BJ (cell line): ENCODE measurements around the gene KAT6B. TPM values are rescaled to one million over a fixed set of nuclear protein-coding genes. Genes with fewer than 3 reads are reported as not detected.

Source experiments
- CTCF ChIA-PET: fragments of 350-600 bp; formaldehyde crosslinking; extraction: SDS; loops from one replicate; lab custom pipeline; 2021; ENCODE audit warnings: antibody characterized with exemption, inconsistent platforms; lab: Yijun Ruan, JAX
- POLR2A ChIA-PET: fragments of 300-600 bp; sonication (Branson Sonifier 250); formaldehyde crosslinking; extraction: SDS; loops from one replicate; lab custom pipeline; 2021; ENCODE audit warnings: antibody characterized with exemption; lab: Charles Lee
- DNase-seq: peaks from one replicate; pipeline ENCODE4 v3.0.0-alpha.2; 2011; ENCODE audit warnings: low read depth
- H3K27me3 ChIP-seq: 2 replicates; pipeline ENCODE4 v1.6.0; 2011; ENCODE audit warnings: low read length; ENCODE audit not compliant: control insufficient read depth, insufficient read depth
- H3K36me3 ChIP-seq: 2 replicates; pipeline ENCODE4 v1.5.1; 2011; ENCODE audit warnings: low read length; ENCODE audit not compliant: control insufficient read depth, insufficient read depth
- H3K4me3 ChIP-seq: 2 replicates; pipeline ENCODE4 v1.5.1; 2011; ENCODE audit warnings: low read depth, mild to moderate bottlenecking, control low read depth, low read length
- polyA plus RNA-seq: library from polyadenylated mRNA; depleted of rRNA; stranded (reverse); fragments of >200 nt; gene quantifications from 2 replicates; pipeline ENCODE4 v1.2.3, GENCODE V29; 2011
- TF ChIP-seq, protein P1 (sequence below): IDR thresholded peaks from 2 replicates; pipeline ENCODE4 v1.5.1; 2011; ENCODE audit warnings: low read depth, mild to moderate bottlenecking, control low read depth, inconsistent platforms, low read length, moderate library complexity; ENCODE audit not compliant: insufficient read depth

Gene KAT6B
- polyA plus RNA-seq, 1 experiment: 5.1 TPM

DNA sequence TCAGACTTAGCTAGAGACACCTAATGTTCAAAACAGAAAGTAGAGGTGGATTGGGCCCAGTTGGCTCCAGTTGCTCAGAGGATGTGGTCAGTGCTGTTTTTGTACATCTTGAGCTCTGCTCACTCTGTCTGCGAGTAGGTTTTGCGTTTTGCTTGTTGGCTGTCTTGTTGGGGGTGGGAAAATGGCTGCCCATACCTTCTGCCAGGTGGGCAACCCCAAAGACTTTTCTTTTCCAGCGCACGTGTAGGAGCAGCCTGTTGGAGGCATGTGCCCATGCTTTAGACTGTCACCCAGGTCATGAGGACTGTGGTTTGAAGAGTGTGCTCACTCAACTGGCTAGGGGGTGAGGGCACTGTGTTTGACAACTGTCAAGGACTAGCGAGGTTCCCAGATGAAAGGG lies 73.9 kb downstream of the KAT6B start:
- Histone ChIP-seq H3K36me3 (no peaks in the 10 kb centered on the region), H3K4me3 (no peak overlapping the region), H3K27me3 (no peaks in the 10 kb centered on the region)
- TF ChIP-seq, protein P1, sequence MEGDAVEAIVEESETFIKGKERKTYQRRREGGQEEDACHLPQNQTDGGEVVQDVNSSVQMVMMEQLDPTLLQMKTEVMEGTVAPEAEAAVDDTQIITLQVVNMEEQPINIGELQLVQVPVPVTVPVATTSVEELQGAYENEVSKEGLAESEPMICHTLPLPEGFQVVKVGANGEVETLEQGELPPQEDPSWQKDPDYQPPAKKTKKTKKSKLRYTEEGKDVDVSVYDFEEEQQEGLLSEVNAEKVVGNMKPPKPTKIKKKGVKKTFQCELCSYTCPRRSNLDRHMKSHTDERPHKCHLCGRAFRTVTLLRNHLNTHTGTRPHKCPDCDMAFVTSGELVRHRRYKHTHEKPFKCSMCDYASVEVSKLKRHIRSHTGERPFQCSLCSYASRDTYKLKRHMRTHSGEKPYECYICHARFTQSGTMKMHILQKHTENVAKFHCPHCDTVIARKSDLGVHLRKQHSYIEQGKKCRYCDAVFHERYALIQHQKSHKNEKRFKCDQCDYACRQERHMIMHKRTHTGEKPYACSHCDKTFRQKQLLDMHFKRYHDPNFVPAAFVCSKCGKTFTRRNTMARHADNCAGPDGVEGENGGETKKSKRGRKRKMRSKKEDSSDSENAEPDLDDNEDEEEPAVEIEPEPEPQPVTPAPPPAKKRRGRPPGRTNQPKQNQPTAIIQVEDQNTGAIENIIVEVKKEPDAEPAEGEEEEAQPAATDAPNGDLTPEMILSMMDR: no peak
- CTCF ChIA-PET: no interaction called here
- no peak for DNase-seq
- POLR2A ChIA-PET: no interaction called here

DNA sequence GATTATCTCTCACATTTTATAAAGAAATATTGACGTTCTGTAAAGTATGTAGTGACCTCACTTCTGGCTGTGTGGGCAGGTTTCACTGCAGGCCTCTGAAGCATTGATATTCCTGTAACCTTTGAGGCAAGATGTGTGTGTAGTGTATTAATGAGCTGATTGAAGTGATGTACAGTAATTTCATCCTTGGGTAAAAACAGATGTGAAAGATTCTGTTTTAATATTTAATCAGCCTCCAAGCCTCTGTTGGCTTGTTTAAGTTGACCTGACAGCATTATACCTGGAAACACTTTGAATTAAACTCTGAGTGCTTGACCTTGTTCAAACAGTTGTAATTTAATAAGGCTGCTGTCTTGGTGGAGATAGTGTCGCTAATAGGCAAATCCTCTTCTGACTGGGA lies 74.9 kb downstream of the KAT6B start:
- ChIA-PET CTCF (no interaction called here), POLR2A (no interaction called here)
- no peak for DNase-seq
- Histone ChIP-seq H3K36me3 (no peaks in the 10 kb centered on the region), H3K27me3 (no peaks in the 10 kb centered on the region), H3K4me3 (no peak overlapping the region)
- TF ChIP-seq, protein P1: no peak

GRCh38 chr10:74901867-74902450 lies 75.6 kb downstream of the KAT6B start:
- Histone ChIP-seq H3K4me3 (no peak overlapping the region), H3K27me3 (no peaks in the 10 kb centered on the region), H3K36me3 (no peaks in the 10 kb centered on the region)
- DNase-seq: no peak
- ChIA-PET POLR2A (no interaction called here), CTCF (interaction anchor here (0.6 kb wide), 1 partner anchor 27 kb away, joined by 3 read pairs; no protein-coding TSS in a partner anchor)
- TF ChIP-seq, protein P1: no peak

- no peaks in the 10 kb centered on the region for H3K27me3 ChIP-seq
- H3K36me3 ChIP-seq: no peaks in the 10 kb centered on the region; the same call in 1 of the 2 replicates
- TF ChIP-seq, protein P1: no peak
- no peak overlapping the region for H3K4me3 ChIP-seq
- DNase-seq: no peak
- ChIA-PET CTCF (no interaction called here), POLR2A (no interaction called here)
Measured at GRCh38 chr10:74903491-74903890, 77.1 kb downstream of the KAT6B start.

GRCh38 chr10:74906611-74907198 lies 80.3 kb downstream of the KAT6B start:
- POLR2A ChIA-PET: interaction anchor here (0.6 kb wide), 1 partner anchor 318 kb away, joined by 3 read pairs; no protein-coding TSS in a partner anchor
- CTCF ChIA-PET: no interaction called here
- Histone ChIP-seq H3K27me3 (no peaks in the 10 kb centered on the region), H3K4me3 (no peak overlapping the region), H3K36me3 (no peaks in the 10 kb centered on the region; the same call in 1 of the 2 replicates)
- TF ChIP-seq, protein P1: no peak
- no peak for DNase-seq
